ENCODE measurements around the gene CBLB. TPM values are rescaled to one million over a fixed set of nuclear protein-coding genes. Genes with fewer than 3 reads are reported as not detected.
"Not testable (repeated sequence)": the region's sequence is repeated elsewhere in the genome, so short reads cannot be mapped to it uniquely, and the experiment has no call there.

The CBLB gene
- total and polyA plus RNA-seq, 4 donors, result 3.1 to 22.8 (median 9.8) TPM

GRCh38 chr3:105762749-105763658, 105.8 kb downstream of the CBLB start:
- no peak overlapping the region for H3K4me3 ChIP-seq (ENCODE audit: low read depth in 1 of 3, low read length in 3 of 3)
- no peaks in the 10 kb centered on the region for H3K27me3 ChIP-seq (ENCODE audit: control insufficient read depth in 4 of 4, insufficient read depth in 4 of 4, low read length in 3 of 4)
- WGBS, result 93% methylated on average over 13 of the region's 13 CpGs
- H3K36me3 ChIP-seq (ENCODE audit: control insufficient read depth in 4 of 4, insufficient read depth in 3 of 4, low read depth in 1 of 4, low read length in 3 of 4), result peaks cover 0 to 7% (median 2%) of the 10 kb centered on the region in 4 donors
- H3K9me3 ChIP-seq (ENCODE audit: control insufficient read depth in 4 of 4, low read length in 3 of 4), result peaks cover 2 to 6% (median 4%) of the 10 kb centered on the region in 4 donors
- H3K4me1 ChIP-seq (ENCODE audit: control insufficient read depth in 4 of 4, insufficient read depth in 4 of 4, low read length in 3 of 4), result no peaks in the 10 kb centered on the region
- DNase-seq (ENCODE audit: low spot score), result no peak
- no peak overlapping the region for H3K27ac ChIP-seq (ENCODE audit: low read depth in 1 of 2, low read length in 2 of 2)
- no peak overlapping the region for H3K9ac ChIP-seq (ENCODE audit: low read depth in 1 of 2, low read length in 2 of 2)
- TF ChIP-seq, protein P1, sequence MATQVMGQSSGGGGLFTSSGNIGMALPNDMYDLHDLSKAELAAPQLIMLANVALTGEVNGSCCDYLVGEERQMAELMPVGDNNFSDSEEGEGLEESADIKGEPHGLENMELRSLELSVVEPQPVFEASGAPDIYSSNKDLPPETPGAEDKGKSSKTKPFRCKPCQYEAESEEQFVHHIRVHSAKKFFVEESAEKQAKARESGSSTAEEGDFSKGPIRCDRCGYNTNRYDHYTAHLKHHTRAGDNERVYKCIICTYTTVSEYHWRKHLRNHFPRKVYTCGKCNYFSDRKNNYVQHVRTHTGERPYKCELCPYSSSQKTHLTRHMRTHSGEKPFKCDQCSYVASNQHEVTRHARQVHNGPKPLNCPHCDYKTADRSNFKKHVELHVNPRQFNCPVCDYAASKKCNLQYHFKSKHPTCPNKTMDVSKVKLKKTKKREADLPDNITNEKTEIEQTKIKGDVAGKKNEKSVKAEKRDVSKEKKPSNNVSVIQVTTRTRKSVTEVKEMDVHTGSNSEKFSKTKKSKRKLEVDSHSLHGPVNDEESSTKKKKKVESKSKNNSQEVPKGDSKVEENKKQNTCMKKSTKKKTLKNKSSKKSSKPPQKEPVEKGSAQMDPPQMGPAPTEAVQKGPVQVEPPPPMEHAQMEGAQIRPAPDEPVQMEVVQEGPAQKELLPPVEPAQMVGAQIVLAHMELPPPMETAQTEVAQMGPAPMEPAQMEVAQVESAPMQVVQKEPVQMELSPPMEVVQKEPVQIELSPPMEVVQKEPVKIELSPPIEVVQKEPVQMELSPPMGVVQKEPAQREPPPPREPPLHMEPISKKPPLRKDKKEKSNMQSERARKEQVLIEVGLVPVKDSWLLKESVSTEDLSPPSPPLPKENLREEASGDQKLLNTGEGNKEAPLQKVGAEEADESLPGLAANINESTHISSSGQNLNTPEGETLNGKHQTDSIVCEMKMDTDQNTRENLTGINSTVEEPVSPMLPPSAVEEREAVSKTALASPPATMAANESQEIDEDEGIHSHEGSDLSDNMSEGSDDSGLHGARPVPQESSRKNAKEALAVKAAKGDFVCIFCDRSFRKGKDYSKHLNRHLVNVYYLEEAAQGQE (IDR thresholded peaks at IDR 0.05), result no peak
- no peak for TF ChIP-seq GABPA (IDR thresholded peaks at IDR 0.05 in 1 of 2, conservative IDR thresholded peaks at IDR 0.05 in 1 of 2)
- TF ChIP-seq HNF4G (IDR thresholded peaks at IDR 0.05), result no peak
- no peak for TF ChIP-seq TAF1 (conservative IDR thresholded peaks at IDR 0.05)
- TF ChIP-seq YY1 (IDR thresholded peaks at IDR 0.05), result no peak
- TF ChIP-seq RAD21 (IDR thresholded peaks at IDR 0.05), result no peak
- TF ChIP-seq, protein P2, sequence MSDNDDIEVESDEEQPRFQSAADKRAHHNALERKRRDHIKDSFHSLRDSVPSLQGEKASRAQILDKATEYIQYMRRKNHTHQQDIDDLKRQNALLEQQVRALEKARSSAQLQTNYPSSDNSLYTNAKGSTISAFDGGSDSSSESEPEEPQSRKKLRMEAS (IDR thresholded peaks at IDR 0.05), result no peak
- no peak for TF ChIP-seq ZBTB33 (IDR thresholded peaks at IDR 0.05)
- TF ChIP-seq JUND (IDR thresholded peaks at IDR 0.05), result no peak
- TF ChIP-seq SP1 (IDR thresholded peaks at IDR 0.05), result no peak
- TF ChIP-seq, protein P3, sequence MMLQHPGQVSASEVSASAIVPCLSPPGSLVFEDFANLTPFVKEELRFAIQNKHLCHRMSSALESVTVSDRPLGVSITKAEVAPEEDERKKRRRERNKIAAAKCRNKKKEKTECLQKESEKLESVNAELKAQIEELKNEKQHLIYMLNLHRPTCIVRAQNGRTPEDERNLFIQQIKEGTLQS (IDR thresholded peaks at IDR 0.05), result no peak
- no peak for TF ChIP-seq HNF4A (conservative IDR thresholded peaks at IDR 0.05)
- TF ChIP-seq FOXA2 (IDR thresholded peaks at IDR 0.05), result no peak
- no peak for TF ChIP-seq EGR1 (IDR thresholded peaks at IDR 0.05; ENCODE audit: low read depth in 2 of 2)
- no peak for TF ChIP-seq FOXA1 (IDR thresholded peaks at IDR 0.05)
- TF ChIP-seq RXRA (IDR thresholded peaks at IDR 0.05), result no peak
- no peak for TF ChIP-seq NR2F2 (IDR thresholded peaks at IDR 0.05)
- TF ChIP-seq, protein P4, sequence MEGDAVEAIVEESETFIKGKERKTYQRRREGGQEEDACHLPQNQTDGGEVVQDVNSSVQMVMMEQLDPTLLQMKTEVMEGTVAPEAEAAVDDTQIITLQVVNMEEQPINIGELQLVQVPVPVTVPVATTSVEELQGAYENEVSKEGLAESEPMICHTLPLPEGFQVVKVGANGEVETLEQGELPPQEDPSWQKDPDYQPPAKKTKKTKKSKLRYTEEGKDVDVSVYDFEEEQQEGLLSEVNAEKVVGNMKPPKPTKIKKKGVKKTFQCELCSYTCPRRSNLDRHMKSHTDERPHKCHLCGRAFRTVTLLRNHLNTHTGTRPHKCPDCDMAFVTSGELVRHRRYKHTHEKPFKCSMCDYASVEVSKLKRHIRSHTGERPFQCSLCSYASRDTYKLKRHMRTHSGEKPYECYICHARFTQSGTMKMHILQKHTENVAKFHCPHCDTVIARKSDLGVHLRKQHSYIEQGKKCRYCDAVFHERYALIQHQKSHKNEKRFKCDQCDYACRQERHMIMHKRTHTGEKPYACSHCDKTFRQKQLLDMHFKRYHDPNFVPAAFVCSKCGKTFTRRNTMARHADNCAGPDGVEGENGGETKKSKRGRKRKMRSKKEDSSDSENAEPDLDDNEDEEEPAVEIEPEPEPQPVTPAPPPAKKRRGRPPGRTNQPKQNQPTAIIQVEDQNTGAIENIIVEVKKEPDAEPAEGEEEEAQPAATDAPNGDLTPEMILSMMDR (IDR thresholded peaks at IDR 0.05; ENCODE audit: low read depth, low read length, missing input control), result no peak

DNA sequence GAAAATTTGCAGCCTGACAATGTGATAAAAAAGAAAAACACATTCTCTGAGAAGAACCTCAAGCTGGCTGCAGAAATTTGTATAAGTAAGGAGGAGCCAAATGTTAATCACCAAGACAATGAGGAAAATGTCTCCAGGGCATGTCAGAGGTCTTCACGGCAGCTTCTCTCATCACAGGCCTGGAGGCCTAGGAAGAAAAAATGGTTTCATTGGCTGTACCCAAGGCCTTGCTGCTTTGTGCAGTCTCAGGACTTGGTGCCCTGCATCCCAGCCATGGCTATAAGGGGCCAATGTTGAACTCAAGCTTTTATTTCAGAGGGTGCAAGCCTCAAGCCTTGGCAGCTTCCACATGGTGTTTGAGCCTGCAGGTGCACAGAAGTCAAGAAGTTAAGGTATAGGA, 106.6 kb downstream of the CBLB start:
- H3K9ac ChIP-seq (ENCODE audit: low read depth in 1 of 2, low read length in 2 of 2); H3K4me1 ChIP-seq (ENCODE audit: control insufficient read depth in 4 of 4, insufficient read depth in 4 of 4, low read length in 3 of 4); H3K4me3 ChIP-seq (ENCODE audit: low read depth in 1 of 3, low read length in 3 of 3); H3K36me3 ChIP-seq (ENCODE audit: control insufficient read depth in 4 of 4, insufficient read depth in 3 of 4, low read depth in 1 of 4, low read length in 3 of 4); H3K9me3 ChIP-seq (ENCODE audit: control insufficient read depth in 4 of 4, low read length in 3 of 4); H3K27ac ChIP-seq (ENCODE audit: low read depth in 1 of 2, low read length in 2 of 2); DNase-seq (ENCODE audit: low spot score); H3K27me3 ChIP-seq (ENCODE audit: control insufficient read depth in 4 of 4, insufficient read depth in 4 of 4, low read length in 3 of 4): not testable (repeated sequence)
- WGBS, result 97% methylated on average over 1 of the region's 1 CpG
